Spleen (tissue), 11 donors: Measurements from ENCODE around the gene RPTOR. TPM values are rescaled to one million over a fixed set of nuclear protein-coding genes. Genes with fewer than 3 reads are reported as not detected.

Experiments
- DNase-seq: peaks from one replicate; pipeline ENCODE4 v3.0.0-alpha.2; 2020
- H3K27ac ChIP-seq, 8 donors: fragments of 200-600 bp; sonication (generic) in 7 of 8; 1 replicate in 4 of 8; 2 replicates in 4 of 8; pipeline versions ENCODE4 v1.5.0 to v1.8.0; 2016 to 2021; ENCODE audit warnings: inconsistent platforms in 4 of 8, mild to moderate bottlenecking in 4 of 8, moderate library complexity in 1 of 8
- H3K27me3 ChIP-seq, 7 donors: fragments of 200-600 bp; sonication (generic) in 6 of 7; replicated peaks in 1 of 7; 1 replicate in 4 of 7; 2 replicates in 3 of 7; pipeline versions ENCODE4 v1.5.0 to v1.8.0; 2016 to 2021; ENCODE audit warnings: inconsistent platforms in 3 of 7, mild to moderate bottlenecking in 1 of 7
- H3K36me3 ChIP-seq, 6 donors: fragments of 200-600 bp; sonication (generic) in 5 of 6; 1 replicate in 4 of 6; 2 replicates in 2 of 6; pipeline versions ENCODE4 v1.5.0 to v1.8.0; 2016 to 2021; ENCODE audit warnings: inconsistent platforms in 2 of 6
- H3K4me1 ChIP-seq, 6 donors: fragments of 200-600 bp; sonication (generic) in 5 of 6; 1 replicate in 3 of 6; 2 replicates in 3 of 6; pipeline versions ENCODE4 v1.5.0 to v1.8.0; 2016 to 2021; ENCODE audit warnings: inconsistent platforms in 3 of 6
- H3K4me3 ChIP-seq, 8 donors: fragments of 200-600 bp; sonication (generic) in 7 of 8; 1 replicate in 4 of 8; 2 replicates in 4 of 8; pipeline versions ENCODE4 v1.5.0 to v1.8.0; 2016 to 2021; ENCODE audit warnings: inconsistent platforms in 4 of 8, mild to moderate bottlenecking in 4 of 8, moderate library complexity in 2 of 8
- H3K9me3 ChIP-seq, 8 donors: fragments of 200-600 bp; sonication (generic) in 7 of 8; 1 replicate in 4 of 8; 2 replicates in 4 of 8; pipeline versions ENCODE4 v1.5.0 to v1.8.0; 2016 to 2021; ENCODE audit warnings: inconsistent platforms in 4 of 8
- POLR2A ChIP-seq, 3 donors: fragments of 450-650 bp; IDR thresholded peaks; one replicate each; pipeline ENCODE4 v1.5.1; 2017; ENCODE audit warnings: antibody characterized with exemption in 3 of 3, mild to moderate bottlenecking in 1 of 3
- POLR2AphosphoS5 ChIP-seq, 3 donors: sonication (generic); formaldehyde crosslinking; IDR thresholded peaks; one replicate each; pipeline ENCODE4 v1.5.1; 2017; ENCODE audit warnings: antibody characterized with exemption in 3 of 3
- WGBS, 5 donors: extraction: QIAGEN DNeasy Blood & Tissue Kit in 3 of 5; methylation state at CpG; one replicate each; pipeline versions ENCODE4 v1.1.5 to v1.1.7; 2013 to 2018; 5-methylcytosine and 5-hydroxymethylcytosine counted together
- intact Hi-C: fragments of 100-400 bp; cut with DNase I; formaldehyde crosslinking; loops from one replicate; pipeline ENCODE4 v1.15.0; 2023; ENCODE audit warnings: low total_unique reads
- polyA plus RNA-seq, 3 donors: library from polyadenylated mRNA; stranded (reverse); fragments of 200-250 nt; gene quantifications; one replicate each; pipeline ENCODE4 v1.2.1, GENCODE V29; 2013
- total RNA-seq, 7 donors: library from RNA; depleted of rRNA in 3 of 7; stranded (reverse); fragments of >200 nt in 3 of 7; fragmentation: NEBNext Ultra II Directional in 4 of 7; extraction: Animal tissue kit (Norgen Biotek cat#: 25700) in 4 of 7; gene quantifications; one replicate each; pipeline versions ENCODE4 v1.1.0 to v1.2.1, GENCODE V29; 2016 to 2021
- TF ChIP-seq, protein P1 (sequence below), 11 experiments: fragments of 200-600 bp in 7 of 11; fragments of 450-650 bp in 4 of 11; sonication (generic) in 4 of 11; IDR thresholded peaks in 8 of 11; conservative IDR thresholded peaks in 3 of 11; 1 replicate in 7 of 11; 2 replicates in 4 of 11; pipeline versions ENCODE4 v1.4.0 to v1.8.0; 2016 to 2021; ENCODE audit warnings: antibody characterized with exemption in 11 of 11, inconsistent platforms in 4 of 11, mild to moderate bottlenecking in 1 of 11
- donor health status: healthy with polysubstance abuse.
- donor health status: DM: no; HTN: no; CAD: no; lungs with moderate emphysema.
- donor health status: DM: no; HTN: no; CAD: no.
- donor health status: Bipolar disorder and iron deficiency.
- donor health status: healthy.
- donor health status: DM: no; HTN: no; CAD: no.
- donor health status: DM: yes; HTN: yes; CAD: no.

RPTOR gene
- total and polyA plus RNA-seq, 10 donors, result 3.1 to 61.2 (median 40.7) TPM

- Histone ChIP-seq H3K4me3 (no peak overlapping the region), H3K4me1 (peaks cover 5 to 59% (median 46%) of the 10 kb centered on the region in 6 donors), H3K27me3 (no peaks in the 10 kb centered on the region), H3K27ac (peak overlapping the region in 7 of 8 donors; percentile 17 to 76 (median 72)), H3K9me3 (peaks cover 0 to 5% (median 0%) of the 10 kb centered on the region in 8 donors), H3K36me3 (peaks cover 0 to 82% (median 26%) of the 10 kb centered on the region in 6 donors)
- intact Hi-C loops, result no loop called here
- WGBS, 5 donors, result 85 to 93% (median 89%) methylated on average over 16 to 17 of the region's 17 CpGs
- no peak for TF ChIP-seq POLR2AphosphoS5 (IDR thresholded peaks at IDR 0.05)
- TF ChIP-seq, protein P1, sequence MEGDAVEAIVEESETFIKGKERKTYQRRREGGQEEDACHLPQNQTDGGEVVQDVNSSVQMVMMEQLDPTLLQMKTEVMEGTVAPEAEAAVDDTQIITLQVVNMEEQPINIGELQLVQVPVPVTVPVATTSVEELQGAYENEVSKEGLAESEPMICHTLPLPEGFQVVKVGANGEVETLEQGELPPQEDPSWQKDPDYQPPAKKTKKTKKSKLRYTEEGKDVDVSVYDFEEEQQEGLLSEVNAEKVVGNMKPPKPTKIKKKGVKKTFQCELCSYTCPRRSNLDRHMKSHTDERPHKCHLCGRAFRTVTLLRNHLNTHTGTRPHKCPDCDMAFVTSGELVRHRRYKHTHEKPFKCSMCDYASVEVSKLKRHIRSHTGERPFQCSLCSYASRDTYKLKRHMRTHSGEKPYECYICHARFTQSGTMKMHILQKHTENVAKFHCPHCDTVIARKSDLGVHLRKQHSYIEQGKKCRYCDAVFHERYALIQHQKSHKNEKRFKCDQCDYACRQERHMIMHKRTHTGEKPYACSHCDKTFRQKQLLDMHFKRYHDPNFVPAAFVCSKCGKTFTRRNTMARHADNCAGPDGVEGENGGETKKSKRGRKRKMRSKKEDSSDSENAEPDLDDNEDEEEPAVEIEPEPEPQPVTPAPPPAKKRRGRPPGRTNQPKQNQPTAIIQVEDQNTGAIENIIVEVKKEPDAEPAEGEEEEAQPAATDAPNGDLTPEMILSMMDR (IDR thresholded peaks at IDR 0.05 in 8 of 11, conservative IDR thresholded peaks at IDR 0.05 in 3 of 11), result no peak
- TF ChIP-seq POLR2A (IDR thresholded peaks at IDR 0.05), result no peak
- peak; percentile 31 for DNase-seq
Observed at GRCh38 chr17:80943346-80944145, 398.9 kb downstream of the RPTOR start.

GRCh38 chr17:80944326-80944725, 399.7 kb downstream of the RPTOR start:
- H3K36me3 ChIP-seq, result peaks cover 0 to 84% (median 29%) of the 10 kb centered on the region in 6 donors
- H3K4me3 ChIP-seq, result no peak overlapping the region
- TF ChIP-seq POLR2AphosphoS5 (IDR thresholded peaks at IDR 0.05) (no peak), POLR2A (IDR thresholded peaks at IDR 0.05) (no peak)
- TF ChIP-seq, protein P1 (IDR thresholded peaks at IDR 0.05 in 8 of 11, conservative IDR thresholded peaks at IDR 0.05 in 3 of 11), result no peak
- 85 to 96% (median 91%) methylated on average over 9 of the region's 9 CpGs for WGBS, 5 donors
- peaks cover 0 to 5% (median 0%) of the 10 kb centered on the region in 8 donors for H3K9me3 ChIP-seq
- H3K27me3 ChIP-seq, result no peaks in the 10 kb centered on the region
- no peak overlapping the region for H3K27ac ChIP-seq
- intact Hi-C loops, result no loop called here
- H3K4me1 ChIP-seq, result peaks cover 0 to 55% (median 38%) of the 10 kb centered on the region in 6 donors
- peak; percentile 33 for DNase-seq

- Histone ChIP-seq H3K4me1 (peaks cover 0 to 42% (median 29%) of the 10 kb centered on the region in 6 donors), H3K9me3 (peaks cover 0 to 5% (median 0%) of the 10 kb centered on the region in 8 donors), H3K27ac (no peak overlapping the region), H3K36me3 (peaks cover 0 to 86% (median 37%) of the 10 kb centered on the region in 6 donors), H3K27me3 (no peaks in the 10 kb centered on the region), H3K4me3 (no peak overlapping the region)
- intact Hi-C loops, result no loop called here
- TF ChIP-seq, protein P1 (IDR thresholded peaks at IDR 0.05 in 8 of 11, conservative IDR thresholded peaks at IDR 0.05 in 3 of 11), result no peak
- no peak for TF ChIP-seq POLR2AphosphoS5 (IDR thresholded peaks at IDR 0.05)
- no peak for TF ChIP-seq POLR2A (IDR thresholded peaks at IDR 0.05)
- 89 to 96% (median 92%) methylated on average over 17 of the region's 17 CpGs for WGBS, 5 donors
- peak; percentile 50 for DNase-seq
Observed at GRCh38 chr17:80945736-80946135, 401.1 kb downstream of the RPTOR start.

GRCh38 chr17:80946449-80946848, 401.8 kb downstream of the RPTOR start:
- peaks cover 0 to 35% (median 23%) of the 10 kb centered on the region in 6 donors for H3K4me1 ChIP-seq
- peak; percentile 17 for DNase-seq
- peaks cover 0 to 86% (median 43%) of the 10 kb centered on the region in 6 donors for H3K36me3 ChIP-seq
- H3K9me3 ChIP-seq, result peaks cover 0 to 5% (median 0%) of the 10 kb centered on the region in 8 donors
- no peaks in the 10 kb centered on the region for H3K27me3 ChIP-seq
- no peak for TF ChIP-seq POLR2AphosphoS5 (IDR thresholded peaks at IDR 0.05)
- TF ChIP-seq, protein P1 (IDR thresholded peaks at IDR 0.05 in 8 of 11, conservative IDR thresholded peaks at IDR 0.05 in 3 of 11), result no peak
- TF ChIP-seq POLR2A (IDR thresholded peaks at IDR 0.05), result no peak
- no peak overlapping the region for H3K27ac ChIP-seq
- WGBS, 5 donors, result 96 to 98% (median 96%) methylated on average over 8 of the region's 8 CpGs
- H3K4me3 ChIP-seq, result no peak overlapping the region
- intact Hi-C loops, result no loop called here
